NCI-H510A (cell line): Measurements from ENCODE around the gene SESN3.
A peak's percentile ranks its signal among the peaks of the same experiment; 100 is the strongest.
"Not testable (repeated sequence)": the region's sequence is repeated elsewhere in the genome, so short reads cannot be mapped to it uniquely, and the experiment has no call there.

ENCODE experiments used
- DNase-seq: peaks from one replicate; lab custom pipeline; 2025; lab: John Stamatoyannopoulos, UW

The SESN3 gene

DNA sequence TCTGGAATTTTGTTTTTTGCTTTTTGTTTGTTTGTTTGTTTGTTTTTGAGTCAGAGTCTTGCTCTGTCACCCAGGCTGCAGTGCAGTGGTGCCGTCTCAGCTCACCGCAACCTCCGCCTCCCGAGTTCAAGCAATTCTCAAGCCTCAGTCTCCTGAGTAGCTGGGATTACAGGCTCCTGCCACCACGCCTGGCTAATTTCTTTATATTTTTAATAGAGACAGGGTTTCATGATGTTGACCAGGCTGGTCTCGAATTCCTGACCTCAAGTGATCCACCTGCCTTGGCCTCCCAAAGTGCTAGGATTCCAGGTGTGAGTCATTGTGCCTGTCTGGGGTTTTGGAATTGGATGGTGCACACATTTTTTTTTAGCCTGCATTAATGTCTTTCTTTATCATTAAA lies 20.9 kb upstream of the SESN3 start:
- DNase-seq = not testable (repeated sequence)

DNA sequence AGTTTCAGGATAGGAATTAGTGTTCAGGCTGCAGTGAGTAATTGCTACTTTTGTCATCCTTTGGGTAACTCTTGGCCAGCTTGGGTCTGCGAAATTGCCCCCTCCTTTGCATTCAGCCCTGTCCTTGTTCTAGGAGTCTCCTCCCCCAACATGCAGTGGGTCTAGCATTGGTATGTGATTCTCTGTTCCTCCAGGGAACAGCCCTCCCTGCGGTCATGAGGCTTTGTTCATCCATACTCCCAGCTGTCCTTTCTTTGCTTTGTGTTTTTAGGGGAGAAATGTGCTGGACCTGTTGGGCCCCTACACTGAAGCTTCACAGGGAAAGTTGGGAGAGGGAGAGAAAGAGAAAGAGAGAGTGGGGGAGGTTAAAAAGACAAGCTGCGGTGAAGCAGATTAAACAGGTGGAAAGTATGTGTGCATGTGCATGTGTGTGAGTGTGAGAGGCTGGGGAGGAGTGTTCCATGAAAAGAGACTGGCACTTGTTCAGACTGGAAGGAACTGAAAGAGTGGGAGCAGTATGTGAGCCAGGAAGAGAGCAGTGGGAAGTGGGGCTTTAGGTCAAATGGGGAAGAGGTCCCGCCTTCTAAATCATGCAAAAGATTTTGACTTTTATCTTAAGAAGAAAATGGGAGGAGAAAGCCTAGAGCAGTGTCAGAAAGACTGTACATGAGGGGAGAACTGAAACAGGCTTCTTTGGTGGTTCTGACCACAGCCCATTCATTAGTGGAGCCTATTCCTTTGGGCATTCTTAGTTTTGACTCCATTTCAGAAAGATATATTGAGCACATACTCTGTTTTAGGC lies 17.9 kb upstream of the SESN3 start:
- DNase-seq = no peak

DNA sequence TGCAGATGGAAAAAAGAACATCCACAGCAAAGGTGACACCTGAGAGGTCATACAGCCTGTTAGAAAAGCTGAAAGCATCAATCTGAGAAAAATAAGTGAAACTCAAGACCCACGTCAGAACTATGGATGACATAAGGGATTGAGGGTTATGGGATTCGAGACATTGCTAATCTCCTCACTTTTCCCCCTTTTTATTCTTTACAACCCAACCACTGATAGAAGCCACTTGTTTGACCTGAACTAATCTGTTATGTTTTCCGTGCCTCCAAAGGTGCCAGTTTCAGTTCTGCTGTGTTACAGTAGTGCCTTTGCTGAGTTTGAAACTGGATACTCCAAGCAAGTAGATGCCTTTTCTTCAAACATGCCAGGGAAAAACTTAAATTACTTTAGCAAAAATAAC lies 16.9 kb upstream of the SESN3 start:
- DNase-seq = no peak

DNA sequence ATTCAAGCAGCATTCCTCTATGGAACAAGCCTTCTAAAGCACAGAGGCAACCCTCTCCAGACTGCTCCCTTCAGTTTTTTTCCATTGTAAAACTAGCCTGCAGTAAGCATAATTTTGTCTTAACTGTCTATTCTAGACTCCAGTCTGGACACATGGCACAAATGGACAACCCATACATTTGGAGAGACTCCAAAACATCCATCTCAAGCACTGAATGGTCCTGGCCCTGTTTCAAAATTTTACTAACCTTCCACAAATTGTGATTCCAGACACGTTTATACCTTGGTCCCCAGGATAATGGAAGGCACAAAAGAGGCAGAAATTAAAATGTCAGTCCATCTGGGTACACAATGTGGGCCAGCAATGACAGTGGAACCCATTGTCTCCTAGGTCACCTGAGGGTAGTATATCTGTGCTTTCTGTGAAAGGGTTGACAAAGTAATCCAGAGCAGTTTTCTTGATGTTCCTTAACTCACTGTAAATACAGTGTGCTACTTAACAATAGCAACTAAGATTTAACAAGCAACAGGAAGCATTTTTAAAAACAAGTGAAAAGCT lies 16.2 kb upstream of the SESN3 start:
- DNase-seq = no peak

DNA sequence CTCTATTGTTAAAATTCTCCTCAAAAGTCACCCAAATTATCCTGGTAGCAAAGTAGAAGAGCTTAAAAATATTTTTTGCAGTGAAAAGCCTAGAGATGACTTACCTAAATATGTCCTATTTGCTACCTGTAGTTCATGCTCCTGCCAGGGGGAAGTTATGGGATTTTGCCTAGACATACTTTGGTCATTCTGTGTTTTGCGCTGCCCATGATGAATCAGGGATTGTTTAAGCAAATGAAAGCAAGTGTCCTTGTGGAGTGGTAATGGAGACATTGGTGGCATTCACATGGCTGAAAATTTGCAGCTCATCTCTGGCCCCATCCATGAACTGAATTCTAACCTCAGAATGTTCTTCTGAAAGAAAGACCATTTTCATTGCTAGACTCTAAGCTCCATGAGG lies 14.6 kb upstream of the SESN3 start:
- DNase-seq = no peak

DNA sequence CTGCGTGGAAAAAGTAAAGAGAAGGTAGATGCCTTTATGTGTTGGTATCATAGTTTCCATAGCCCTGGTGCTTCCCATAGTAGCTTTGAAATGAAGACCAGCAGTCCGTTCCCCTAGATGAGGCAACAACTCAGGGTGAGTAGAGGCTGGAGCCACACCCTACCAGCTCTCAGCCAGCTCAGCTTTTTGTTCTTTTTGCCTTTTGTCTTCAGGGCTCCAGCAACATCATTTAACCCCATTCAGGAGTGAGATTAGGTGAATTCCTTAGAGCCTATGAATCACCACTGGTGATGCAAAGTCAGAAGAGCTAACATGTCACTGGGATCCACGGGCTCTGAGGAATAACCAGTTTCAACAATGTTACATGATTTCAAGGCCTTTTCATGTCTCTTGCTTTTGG lies 14.0 kb upstream of the SESN3 start:
- DNase-seq = no peak

DNA sequence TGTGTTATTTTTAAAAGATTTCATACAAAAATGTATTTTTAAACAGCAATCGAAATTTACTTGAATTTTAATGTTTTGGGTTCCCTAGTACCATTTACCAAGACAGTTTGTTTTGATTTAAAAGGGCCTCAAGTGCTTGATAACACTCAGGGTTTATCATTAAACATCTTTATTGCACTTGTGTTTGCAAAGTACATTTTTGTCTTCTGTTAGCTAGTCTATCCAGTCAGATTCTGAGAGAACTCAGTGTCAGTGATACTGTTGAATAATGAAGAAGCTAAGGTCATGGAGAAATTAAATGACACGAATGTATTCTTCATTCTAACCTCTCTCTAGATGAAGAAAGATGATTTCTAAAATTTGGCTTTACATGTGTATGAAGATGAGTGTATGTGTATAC lies 12.7 kb upstream of the SESN3 start:
- no peak for DNase-seq

DNA sequence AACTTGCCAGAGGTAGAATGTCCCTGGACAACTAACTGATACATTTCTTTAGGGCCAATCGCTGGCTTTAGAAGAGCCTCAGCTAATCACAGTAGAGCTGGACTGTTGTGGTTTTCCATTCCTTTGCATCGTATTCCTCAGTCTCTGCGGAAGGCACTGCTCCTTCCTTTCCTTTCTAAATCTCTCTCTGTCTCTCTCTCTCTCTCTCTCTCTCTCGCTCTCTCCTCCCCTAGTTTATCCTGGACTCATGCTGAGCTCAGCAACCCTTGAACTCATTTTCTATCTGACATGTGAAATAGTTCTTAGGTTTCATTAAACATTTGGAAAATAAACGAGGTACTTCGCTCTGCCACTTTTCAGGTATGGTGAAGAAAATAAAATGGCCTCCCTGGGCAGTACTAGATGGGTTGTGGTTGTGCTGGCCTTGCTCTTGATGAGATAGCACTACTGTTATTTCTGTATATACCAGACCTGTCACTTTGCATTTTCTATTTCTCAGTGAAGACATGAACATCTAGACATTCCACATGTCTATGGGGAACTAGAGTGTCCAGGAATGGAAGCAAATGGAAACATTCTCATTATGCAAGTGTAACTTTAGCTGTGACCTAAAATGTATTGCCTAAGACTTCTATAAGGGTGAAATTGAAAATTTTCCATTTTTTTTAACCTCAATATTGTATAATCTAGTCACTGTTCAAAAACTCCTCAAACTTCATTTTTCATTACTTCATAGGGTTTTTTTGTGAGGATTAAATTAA lies 12.0 kb upstream of the SESN3 start:
- no peak for DNase-seq

DNA sequence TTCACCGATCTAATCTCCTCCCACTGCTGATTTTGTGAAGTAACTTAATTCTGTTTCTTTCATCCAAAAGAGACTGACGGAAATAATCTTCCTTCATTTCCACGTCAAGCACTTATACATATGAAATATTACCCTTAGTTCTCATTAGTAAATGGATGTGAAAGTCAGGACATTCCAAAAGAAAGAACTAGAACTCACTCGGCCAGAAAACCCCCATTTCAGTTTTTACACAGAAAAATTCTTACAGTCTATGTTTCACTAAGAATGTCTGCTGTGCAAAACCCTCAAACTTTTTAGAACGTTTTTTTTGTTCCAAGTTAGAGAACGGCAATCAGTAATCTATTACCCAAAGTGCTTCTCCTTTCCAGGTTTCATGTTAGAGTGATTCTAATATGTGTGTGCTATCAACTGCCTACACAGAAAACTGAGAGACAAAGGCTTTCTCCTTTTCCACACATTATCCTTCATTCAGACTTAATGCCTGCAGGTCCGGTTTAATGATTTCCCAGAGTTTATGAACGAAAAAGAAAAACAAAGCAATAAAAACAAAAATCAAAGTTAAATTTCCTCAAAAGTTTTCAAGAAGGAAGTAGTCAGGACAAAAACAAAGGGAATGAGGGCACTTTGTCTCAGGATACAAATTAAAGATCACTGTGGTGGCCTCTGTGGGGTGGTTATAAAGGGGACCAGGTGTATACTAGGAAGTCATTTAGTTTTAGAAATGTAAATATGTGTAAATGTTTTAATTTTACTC lies 11.3 kb upstream of the SESN3 start:
- DNase-seq = no peak

DNA sequence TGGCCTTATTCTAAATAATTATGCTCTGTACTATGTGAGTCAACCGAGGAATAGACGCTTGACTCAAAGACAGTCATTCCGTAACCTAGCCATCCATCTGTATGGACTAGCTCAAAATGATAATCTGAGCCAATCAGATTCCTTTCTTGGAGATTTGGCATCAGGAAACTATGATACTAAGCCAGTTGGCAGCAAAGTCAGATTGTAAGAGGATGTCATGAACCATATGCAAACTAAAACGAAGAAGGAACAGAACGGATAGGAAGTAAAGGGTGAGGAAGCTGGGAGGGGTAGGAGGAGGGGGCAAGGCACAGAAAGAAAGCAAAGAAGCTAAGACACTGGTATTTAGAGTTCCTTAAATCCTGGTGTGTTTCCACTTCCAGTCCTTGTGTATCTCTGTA lies 10.7 kb upstream of the SESN3 start:
- no peak for DNase-seq

DNA sequence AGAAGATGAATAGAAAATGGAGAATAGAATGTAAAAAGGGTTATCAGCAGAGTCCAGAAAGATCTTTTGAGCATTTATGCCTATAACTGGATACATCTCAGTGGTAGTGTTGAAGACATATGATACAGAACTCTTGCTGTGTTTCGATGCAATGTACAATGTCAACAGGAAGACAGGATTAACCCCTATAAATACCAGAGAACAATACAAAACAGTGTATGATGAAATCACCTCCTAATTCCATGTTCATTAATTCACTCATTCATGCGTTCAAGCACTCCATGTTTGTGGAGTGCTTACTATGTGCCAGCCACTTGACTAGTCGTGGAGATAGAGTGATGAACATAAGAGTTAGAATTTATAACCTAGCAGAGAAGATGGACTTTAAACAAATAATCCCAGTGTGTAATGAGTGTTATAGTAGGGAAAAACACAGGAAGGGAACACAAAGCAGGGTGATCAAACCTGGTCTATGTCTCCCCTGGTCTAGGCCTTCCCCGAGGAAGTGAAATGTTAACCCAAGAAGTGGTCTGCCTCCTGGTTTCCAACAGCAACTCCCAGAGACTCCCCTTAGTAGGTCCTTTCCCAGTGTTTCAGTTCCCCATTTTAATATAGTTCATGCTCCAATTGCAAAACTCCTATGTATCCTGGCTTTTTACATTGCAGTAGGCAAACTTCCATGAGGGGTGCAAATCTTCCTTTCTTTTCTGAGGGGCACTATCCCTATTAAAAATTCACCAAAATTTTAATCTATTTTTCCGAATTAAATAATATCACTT lies 9.1 kb upstream of the SESN3 start:
- DNase-seq = peak; percentile 13

DNA sequence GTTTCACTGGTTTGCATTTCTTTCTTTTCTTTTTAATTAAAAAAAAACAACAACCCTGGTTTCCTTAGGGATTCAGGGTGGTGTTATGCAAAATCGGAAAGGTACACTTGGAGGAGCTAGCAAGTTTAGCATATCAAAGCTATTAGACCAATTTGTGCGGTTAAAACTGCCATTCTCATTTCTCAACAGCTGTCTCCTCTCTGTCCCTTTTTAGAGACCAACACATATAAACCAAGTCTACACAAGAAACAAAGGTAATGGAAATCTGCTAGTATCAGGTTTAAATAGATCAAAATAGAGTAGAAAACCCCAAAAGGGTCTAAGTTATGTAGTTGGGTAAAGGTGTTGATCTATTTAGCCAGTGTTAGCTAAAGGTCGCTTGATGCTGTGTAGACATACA lies 1.7 kb upstream of the SESN3 start:
- no peak for DNase-seq

DNA sequence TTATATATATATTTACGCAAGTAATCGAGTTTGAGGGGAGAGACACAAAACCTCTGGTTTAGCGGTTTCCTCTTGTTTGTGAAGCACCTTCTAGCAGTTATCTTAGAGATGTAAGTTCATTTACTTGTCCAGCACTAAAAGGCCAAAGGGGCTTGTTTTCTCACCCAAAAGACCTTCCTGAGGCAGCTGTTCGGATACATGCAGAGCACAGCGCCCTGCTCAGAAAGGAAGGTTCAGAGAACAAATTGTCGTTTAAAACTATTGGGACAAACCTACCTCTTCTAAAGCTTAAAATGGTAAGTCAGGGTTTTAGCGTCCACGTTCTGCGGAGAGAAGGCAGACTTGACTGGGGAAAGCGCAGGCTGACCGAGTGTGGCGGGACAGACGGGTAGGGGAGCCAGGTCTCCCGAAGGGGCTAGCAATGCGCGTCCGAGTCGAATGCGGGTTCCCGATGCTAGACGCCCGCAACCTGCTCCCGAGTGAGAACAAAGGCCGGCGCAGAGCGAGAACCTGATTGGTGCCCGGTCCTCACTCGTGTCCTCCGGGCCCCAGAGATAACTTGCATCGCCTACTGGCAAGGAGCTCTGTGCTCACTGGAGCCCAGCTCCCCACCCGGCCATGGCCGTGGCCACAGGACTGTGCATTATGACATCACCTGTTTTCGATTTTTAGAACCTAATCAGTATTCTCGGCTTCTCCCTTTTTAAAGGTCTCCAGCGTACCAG lies 1.0 kb upstream of the SESN3 start:
- peak; percentile 64 for DNase-seq

DNA sequence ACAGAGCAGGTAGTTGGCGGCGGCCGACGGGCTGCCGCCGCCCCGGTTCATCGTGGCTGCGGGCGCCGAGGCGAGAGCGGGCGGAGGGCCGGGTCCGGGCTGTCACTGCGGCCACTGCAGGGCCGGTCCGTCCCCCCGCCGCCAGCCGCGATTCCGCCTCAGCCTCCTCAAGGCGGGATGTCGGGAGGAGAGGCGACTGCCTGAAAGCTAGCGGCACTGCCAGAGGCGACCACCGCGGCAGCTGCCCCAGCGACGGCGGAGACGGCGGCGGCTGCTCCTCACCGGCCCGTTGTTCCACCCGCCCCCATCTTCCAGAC lies 234 bp downstream of the SESN3 start:
- DNase-seq = no peak

DNA sequence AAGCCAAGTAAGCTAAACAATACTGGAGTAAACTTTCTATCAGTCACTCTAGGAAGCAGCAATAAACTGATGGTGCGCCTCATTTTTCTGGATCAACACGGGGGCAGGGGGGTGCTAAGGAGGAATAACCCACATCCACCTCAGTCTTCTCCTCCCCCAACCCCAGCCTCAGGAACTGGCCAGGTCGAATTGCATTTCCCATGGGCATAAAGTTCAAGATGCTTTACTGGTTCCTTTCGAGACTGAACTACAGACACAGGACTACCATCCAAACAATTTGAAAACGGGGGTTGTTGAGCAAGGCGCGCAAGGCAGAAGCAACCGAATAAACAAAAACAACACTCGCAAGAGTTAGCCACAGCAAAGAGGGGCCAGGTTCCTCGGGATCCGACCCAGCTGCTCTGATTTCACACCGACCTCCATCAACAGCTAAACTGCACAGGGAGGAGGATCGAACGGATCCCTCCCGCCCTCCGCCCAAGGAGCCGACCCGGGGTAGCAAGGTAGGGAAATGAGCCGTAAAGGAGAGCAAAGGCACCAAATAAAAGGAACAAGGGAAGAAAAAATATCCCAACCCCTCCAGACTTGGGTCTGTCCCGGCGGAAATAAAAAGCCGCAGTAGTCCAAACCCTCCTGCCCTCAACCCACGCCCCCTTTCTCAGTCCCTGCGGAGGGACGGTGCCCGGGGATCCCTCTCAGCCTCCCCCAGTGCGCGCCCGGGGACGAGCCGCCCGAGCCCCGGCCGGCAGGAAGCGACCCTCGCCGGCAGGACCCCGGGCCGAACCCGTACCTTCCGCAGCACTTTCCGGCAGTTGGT lies 801 bp downstream of the SESN3 start:
- no peak for DNase-seq

DNA sequence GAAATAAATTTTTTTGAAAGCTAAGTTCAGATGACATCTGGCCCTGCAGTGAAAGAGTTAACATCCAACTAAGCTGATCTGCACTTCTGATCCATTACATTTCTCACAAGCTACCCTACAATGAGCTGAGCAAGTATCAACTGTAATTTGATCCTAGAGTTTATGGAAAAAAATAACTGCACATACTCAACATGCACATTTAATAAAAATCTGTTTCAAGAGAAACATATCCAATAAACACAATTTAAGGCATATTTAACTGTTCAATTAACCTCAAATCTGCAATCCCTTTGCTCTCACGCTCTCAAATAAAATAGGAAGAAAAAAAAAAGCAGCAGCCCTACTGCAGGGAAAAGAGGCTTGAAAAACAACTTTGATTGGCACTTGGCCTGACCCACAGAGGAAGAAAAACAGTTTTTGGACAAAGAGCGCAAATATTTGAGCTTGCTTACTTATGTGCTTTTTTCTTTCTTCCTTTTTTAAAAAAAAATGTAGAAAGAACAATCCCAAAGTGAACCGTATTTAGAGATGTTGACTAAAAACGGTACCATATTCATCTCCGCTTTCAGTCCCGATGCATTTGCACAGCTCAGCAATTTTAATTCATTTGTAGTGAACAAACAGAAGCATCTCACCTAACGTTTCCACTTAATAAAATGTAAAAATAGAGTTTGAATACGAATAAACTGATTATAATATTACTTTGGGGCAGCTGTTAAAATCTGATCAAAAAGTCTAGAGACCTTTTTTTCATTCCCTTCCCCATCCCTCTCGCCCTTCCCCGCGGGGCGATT lies 1.6 kb downstream of the SESN3 start:
- DNase-seq = no peak

DNA sequence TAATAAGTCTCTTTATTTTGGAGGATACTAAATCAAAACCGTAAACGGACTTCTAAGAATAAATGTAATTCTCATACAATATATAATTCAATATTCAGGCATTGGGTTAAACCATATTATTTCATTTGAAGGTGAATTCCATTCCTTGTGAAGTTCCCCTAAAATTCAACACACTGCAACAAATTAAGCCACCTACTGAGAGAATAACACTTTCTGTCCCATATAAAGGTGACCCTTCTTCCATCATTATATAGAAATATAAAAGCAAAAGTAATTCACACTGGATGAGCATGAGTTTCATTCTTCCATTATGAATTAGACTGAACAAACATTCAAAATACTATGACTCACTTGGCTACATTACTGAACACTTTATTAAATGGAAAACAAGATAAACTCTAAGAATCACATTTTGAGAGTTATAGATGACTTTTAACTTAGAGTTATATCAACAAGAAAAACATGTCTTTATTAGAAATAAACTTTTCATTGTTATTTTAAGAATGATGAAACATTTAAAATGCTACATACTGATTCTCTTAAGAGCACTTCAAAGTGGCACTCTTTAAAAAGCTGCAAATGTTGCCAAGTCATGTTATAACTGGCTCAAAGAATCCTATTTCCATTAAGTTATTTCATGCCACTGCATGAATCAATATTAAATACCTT lies 2.8 kb downstream of the SESN3 start:
- no peak for DNase-seq

DNA sequence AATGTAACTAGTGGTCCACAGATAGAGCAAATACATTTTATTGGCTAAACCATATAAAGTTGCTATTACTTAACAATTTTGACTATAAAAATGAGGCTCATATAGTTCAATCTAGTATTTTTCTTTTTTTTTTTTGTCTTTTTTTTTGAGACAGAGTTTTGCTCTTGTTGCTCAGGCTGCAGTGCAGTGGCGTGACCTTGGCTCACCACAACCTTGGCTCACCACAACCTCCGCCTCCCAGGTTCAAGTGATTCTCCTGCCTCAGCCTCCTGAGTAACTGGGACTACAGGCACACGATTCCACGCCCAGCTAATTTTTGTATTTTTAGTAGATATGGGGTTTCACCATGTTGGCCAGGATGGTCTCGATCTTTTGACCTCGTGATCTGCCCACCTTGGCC lies 3.9 kb downstream of the SESN3 start:
- not testable (repeated sequence) for DNase-seq

DNA sequence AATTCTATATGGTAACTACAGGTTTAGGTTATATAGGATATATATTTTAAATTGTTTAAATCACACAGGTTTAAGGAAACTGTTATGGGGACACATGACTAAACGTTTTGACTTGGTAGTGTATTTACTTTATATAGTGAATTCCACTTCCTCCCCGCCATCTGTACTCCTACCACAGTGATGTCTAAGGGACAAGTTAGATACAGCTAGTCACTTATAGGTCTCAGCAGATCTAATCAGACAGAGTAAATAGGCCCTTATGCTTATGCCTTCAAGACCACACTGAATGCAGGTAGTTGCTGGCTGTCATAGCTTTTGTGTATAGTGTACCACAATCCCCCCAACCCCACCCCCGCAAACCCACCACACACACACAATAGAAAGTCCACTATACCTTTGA lies 8.2 kb downstream of the SESN3 start:
- no peak for DNase-seq
